Thyroid gland (tissue), 4 donors: Measurements from ENCODE around the gene DVL2. TPM values are rescaled to one million over a fixed set of nuclear protein-coding genes. Genes with fewer than 3 reads are reported as not detected.

ENCODE experiments used
- DNase-seq, 2 donors: peaks; one replicate each; pipeline ENCODE4 v3.0.0-alpha.2; 2019
- H3K27ac ChIP-seq, 3 donors: fragments of 200-600 bp; sonication (generic); 1 replicate in 2 of 3; 2 replicates in 1 of 3; pipeline ENCODE4 v1.5.1; 2016 to 2019; ENCODE audit warnings: mild to moderate bottlenecking in 1 of 3, moderate library complexity in 1 of 3
- H3K27me3 ChIP-seq: fragments of 200-600 bp; sonication (generic); one replicate; pipeline ENCODE4 v1.5.1; 2019
- H3K36me3 ChIP-seq, 2 donors: fragments of 200-600 bp; sonication (generic); one replicate each; pipeline ENCODE4 v1.5.1; 2016 to 2019
- H3K4me1 ChIP-seq, 2 donors: fragments of 200-600 bp; sonication (generic); one replicate each; pipeline ENCODE4 v1.5.1; 2017 to 2019
- H3K4me3 ChIP-seq, 3 donors: fragments of 200-600 bp; sonication (generic); replicated peaks in 1 of 3; 1 replicate in 2 of 3; 2 replicates in 1 of 3; pipeline ENCODE4 v1.5.1; 2016; ENCODE audit warnings: mild to moderate bottlenecking in 1 of 3
- H3K9me3 ChIP-seq: fragments of 200-600 bp; sonication (generic); one replicate; pipeline ENCODE4 v1.5.1; 2017
- CTCF ChIP-seq, 6 experiments: fragments of 200-600 bp in 3 of 6; fragments of 450-650 bp in 3 of 6; sonication (generic) in 3 of 6; IDR thresholded peaks; one replicate each; pipeline ENCODE4 v1.5.1; 2016 to 2019; ENCODE audit warnings: antibody characterized with exemption in 6 of 6, mild to moderate bottlenecking in 2 of 6, inconsistent platforms in 1 of 6, moderate library complexity in 1 of 6
- POLR2A ChIP-seq, 2 donors: fragments of 450-650 bp; IDR thresholded peaks; one replicate each; pipeline ENCODE4 v1.6.1; 2017; ENCODE audit warnings: antibody characterized with exemption in 2 of 2, mild to moderate bottlenecking in 2 of 2, moderate library complexity in 1 of 2
- WGBS, 2 donors: methylation state at CpG; one replicate each; pipeline ENCODE4 v1.1.5; 2017; 5-methylcytosine and 5-hydroxymethylcytosine counted together
- intact Hi-C: fragments of 100-400 bp; cut with DNase I; formaldehyde crosslinking; loops from one replicate; pipeline ENCODE4 v1.15.1; 2023
- total RNA-seq, 4 donors: library from RNA; depleted of rRNA; stranded (reverse); fragments of >200 nt; gene quantifications; one replicate each; pipeline ENCODE4 v1.2.3, GENCODE V29; 2016

The DVL2 gene
- total RNA-seq, 4 donors from 2014 or later, result 45.3 to 68.6 (median 49.0) TPM

GRCh38 chr17:7236808-7237207, 2.5 kb upstream of the DVL2 start:
- no peaks in the 10 kb centered on the region for H3K27me3 ChIP-seq

GRCh38 chr17:7235693-7236665, 1.7 kb upstream of the DVL2 start:
- H3K36me3 ChIP-seq, result peaks cover 7 to 17% of the 10 kb centered on the region in 2 donors
- intact Hi-C loops, result no loop called here
- no peak overlapping the region for H3K4me3 ChIP-seq
- WGBS, 2 donors, result 82 to 88% methylated on average over 22 of the region's 22 CpGs
- no peaks in the 10 kb centered on the region for H3K27me3 ChIP-seq
- no peak for DNase-seq
- peaks cover 32 to 48% of the 10 kb centered on the region in 2 donors for H3K4me1 ChIP-seq
- H3K9me3 ChIP-seq, result no peaks in the 10 kb centered on the region
- TF ChIP-seq POLR2A (IDR thresholded peaks at IDR 0.05), result no peak
- no peak for TF ChIP-seq CTCF (IDR thresholded peaks at IDR 0.05)
- no peak overlapping the region for H3K27ac ChIP-seq

More at GRCh38 chr17:7236808-7237207, 2.5 kb upstream of the DVL2 start:
- peak overlapping the region in 1 of 3 donors; percentile 74 for H3K27ac ChIP-seq
- H3K4me3 ChIP-seq, result no peak overlapping the region
- TF ChIP-seq POLR2A (IDR thresholded peaks at IDR 0.05) (no peak), CTCF (IDR thresholded peaks at IDR 0.05) (no peak)
- H3K4me1 ChIP-seq, result peaks cover 35 to 52% of the 10 kb centered on the region in 2 donors
- WGBS, 2 donors, result 89% methylated on average over 6 of the region's 6 CpGs
- H3K9me3 ChIP-seq, result no peaks in the 10 kb centered on the region
- peaks cover 7 to 17% of the 10 kb centered on the region in 2 donors for H3K36me3 ChIP-seq
- DNase-seq, result no peak
- intact Hi-C loops, result no loop called here

GRCh38 chr17:7233701-7234082, 625 bp downstream of the DVL2 start:
- WGBS, 2 donors, result 3 to 4% methylated on average over 8 to 9 of the region's 9 CpGs

GRCh38 chr17:7232114-7232513, 2.2 kb downstream of the DVL2 start:
- H3K27ac ChIP-seq, result no peak overlapping the region
- no peak overlapping the region for H3K4me3 ChIP-seq
- no peaks in the 10 kb centered on the region for H3K9me3 ChIP-seq
- WGBS, 2 donors, result 84 to 87% methylated on average over 5 of the region's 5 CpGs
- H3K4me1 ChIP-seq, result peaks cover 21 to 32% of the 10 kb centered on the region in 2 donors
- intact Hi-C loops, result no loop called here
- DNase-seq, result no peak
- TF ChIP-seq CTCF (IDR thresholded peaks at IDR 0.05) (no peak), POLR2A (IDR thresholded peaks at IDR 0.05) (no peak)
- no peaks in the 10 kb centered on the region for H3K27me3 ChIP-seq
- peaks cover 28 to 33% of the 10 kb centered on the region in 2 donors for H3K36me3 ChIP-seq

More at GRCh38 chr17:7233701-7234082, 625 bp downstream of the DVL2 start:
- Histone ChIP-seq H3K36me3 (peaks cover 21 to 24% of the 10 kb centered on the region in 2 donors), H3K9me3 (no peaks in the 10 kb centered on the region), H3K27me3 (no peaks in the 10 kb centered on the region), H3K4me3 (peak overlapping the region; percentile 87 to 98 (median 95)), H3K27ac (peak overlapping the region; percentile 63 to 87 (median 86)), H3K4me1 (peaks cover 21 to 36% of the 10 kb centered on the region in 2 donors)
- no peak for TF ChIP-seq CTCF (IDR thresholded peaks at IDR 0.05)
- TF ChIP-seq POLR2A (IDR thresholded peaks at IDR 0.05), result no peak
- intact Hi-C loops, result no loop called here
- no peak for DNase-seq

GRCh38 chr17:7229504-7229903, 4.8 kb downstream of the DVL2 start:
- H3K9me3 ChIP-seq, result no peaks in the 10 kb centered on the region
- intact Hi-C loops, result no loop called here
- H3K36me3 ChIP-seq, result peaks cover 43 to 53% of the 10 kb centered on the region in 2 donors
- peaks cover 17 to 22% of the 10 kb centered on the region in 2 donors for H3K4me1 ChIP-seq
- no peak overlapping the region for H3K4me3 ChIP-seq
- H3K27me3 ChIP-seq, result no peaks in the 10 kb centered on the region
- TF ChIP-seq POLR2A (IDR thresholded peaks at IDR 0.05) (no peak), CTCF (IDR thresholded peaks at IDR 0.05) (no peak)
- H3K27ac ChIP-seq, result no peak overlapping the region
- 95% methylated on average over 19 of the region's 19 CpGs for WGBS, 2 donors
- DNase-seq, result no peak
